Heart right ventricle (tissue), 16 donors: Measurements from ENCODE around the gene AFG1L. TPM values are rescaled to one million over a fixed set of nuclear protein-coding genes. Genes with fewer than 3 reads are reported as not detected.

Experiments used
- ATAC-seq, 8 donors: fragments of 200-7000 bp; cut with Tn5 transposase; one replicate each; pipeline ENCODE4 v1.9.1; 2020; ENCODE audit warnings: mild to moderate bottlenecking in 8 of 8, moderate library complexity in 8 of 8, moderate number of reproducible peaks in 1 of 8
- DNase-seq, 2 donors: peaks; one replicate each; pipeline ENCODE4 v3.0.0-alpha.2; 2020
- H3K27ac ChIP-seq, 10 donors: fragments of 200-600 bp; sonication (generic) in 2 of 10; one replicate each; pipeline versions ENCODE4 v1.5.0 to v1.8.0; 2020 to 2022; ENCODE audit warnings: mild to moderate bottlenecking in 3 of 10
- H3K27me3 ChIP-seq, 7 donors: fragments of 200-600 bp; one replicate each; pipeline ENCODE4 v1.8.0; 2021 to 2022; ENCODE audit warnings: mild to moderate bottlenecking in 2 of 7
- H3K36me3 ChIP-seq, 9 donors: fragments of 200-600 bp; sonication (generic) in 1 of 9; one replicate each; pipeline versions ENCODE4 v1.5.0 to v1.8.0; 2020 to 2022; ENCODE audit warnings: mild to moderate bottlenecking in 2 of 9
- H3K4me1 ChIP-seq, 9 donors: fragments of 200-600 bp; sonication (generic) in 1 of 9; one replicate each; pipeline versions ENCODE4 v1.5.0 to v1.8.0; 2020 to 2022; ENCODE audit warnings: mild to moderate bottlenecking in 4 of 9
- H3K4me3 ChIP-seq, 10 donors: fragments of 200-600 bp; sonication (generic) in 2 of 10; one replicate each; pipeline versions ENCODE4 v1.5.0 to v1.8.0; 2020 to 2022; ENCODE audit warnings: mild to moderate bottlenecking in 7 of 10, moderate library complexity in 2 of 10
- H3K9me3 ChIP-seq, 11 donors: fragments of 200-600 bp in 10 of 11; sonication (generic) in 2 of 11; one replicate each; pipeline versions ENCODE4 v1.5.0 to v1.8.0; 2013 to 2022; ENCODE audit warnings: mild to moderate bottlenecking in 2 of 11, control low read depth in 1 of 11, moderate library complexity in 1 of 11
- WGBS, 2 donors: extraction: QIAGEN DNeasy Blood & Tissue Kit; methylation state at CpG; one replicate each; pipeline ENCODE4 v1.1.7; 2013; ENCODE audit warnings: inconsistent platforms in 1 of 2; 5-methylcytosine and 5-hydroxymethylcytosine counted together
- intact Hi-C, 10 donors: fragments of 100-400 bp; cut with DNase I; formaldehyde crosslinking; loops; one replicate each; pipeline versions ENCODE4 v1.11.1 to v1.14.2; 2022
- polyA plus RNA-seq, 2 donors: library from polyadenylated mRNA; stranded (reverse); fragments of 200-250 nt; gene quantifications; one replicate each; pipeline ENCODE4 v1.2.3, GENCODE V29; 2013
- total RNA-seq, 10 donors: library from RNA; stranded (reverse); fragmentation: NEBNext Ultra II Directional in 3 of 10; extraction: Animal tissue kit (Norgen Biotek cat#: 25700) in 3 of 10; gene quantifications; one replicate each; pipeline versions ENCODE4 v1.2.1 to v1.2.4, GENCODE V29; 2021 to 2023
- TF ChIP-seq, protein P1 (sequence below), 9 donors: fragments of 200-600 bp; sonication (generic) in 2 of 9; IDR thresholded peaks; one replicate each; pipeline versions ENCODE4 v1.5.0 to v1.8.0; 2021 to 2022; ENCODE audit warnings: antibody characterized with exemption in 9 of 9, mild to moderate bottlenecking in 5 of 9, moderate library complexity in 1 of 9
- donor health status: Arrhythmogenic right ventricular cardiomyopathy.
- donor health status: ischemic (EF 13 %, LVEDD 7.1; RV severe dilation, severe dysfunction).
- donor health status: healthy with polysubstance abuse.
- donor health status: DM: no; HTN: yes; CAD: no.
- donor health status: DM: no; HTN: no; CAD: no.
- donor health status: ischemic (EF 25% LVEDD 6.9; RV normal size, moderate dysfunction).
- donor health status: ischemic (EF 25% LVEDD 5.7; RV mildly dilated, moderate dysfunction).
- donor health status: healthy.
- donor health status: DM: yes; HTN: yes; CAD: no.
- donor health status: Ischemic cardiomyopathy.
- donor health status: ischemic (EF 35%, LVEDD 5.7; RV mildly dilated, moderate dysfunction).
- donor health status: nonischemic (EF 11% LVEDD 7.7; RV severe dilation, severe dysfunction).
- donor health status: DM: yes; HTN: yes; CAD: no.
- donor health status: PGD.
- donor health status: ischemic (EF 29% LVEDD 5.4; RV normal size, mild dysfunction).
- donor health status: nonischemic (EF 23%, LVEDD 6.1; RV moderate dilation, normal function).

The AFG1L gene
- total and polyA plus RNA-seq, 12 donors: 1.9 to 18.8 (median 12.8) TPM

DNA sequence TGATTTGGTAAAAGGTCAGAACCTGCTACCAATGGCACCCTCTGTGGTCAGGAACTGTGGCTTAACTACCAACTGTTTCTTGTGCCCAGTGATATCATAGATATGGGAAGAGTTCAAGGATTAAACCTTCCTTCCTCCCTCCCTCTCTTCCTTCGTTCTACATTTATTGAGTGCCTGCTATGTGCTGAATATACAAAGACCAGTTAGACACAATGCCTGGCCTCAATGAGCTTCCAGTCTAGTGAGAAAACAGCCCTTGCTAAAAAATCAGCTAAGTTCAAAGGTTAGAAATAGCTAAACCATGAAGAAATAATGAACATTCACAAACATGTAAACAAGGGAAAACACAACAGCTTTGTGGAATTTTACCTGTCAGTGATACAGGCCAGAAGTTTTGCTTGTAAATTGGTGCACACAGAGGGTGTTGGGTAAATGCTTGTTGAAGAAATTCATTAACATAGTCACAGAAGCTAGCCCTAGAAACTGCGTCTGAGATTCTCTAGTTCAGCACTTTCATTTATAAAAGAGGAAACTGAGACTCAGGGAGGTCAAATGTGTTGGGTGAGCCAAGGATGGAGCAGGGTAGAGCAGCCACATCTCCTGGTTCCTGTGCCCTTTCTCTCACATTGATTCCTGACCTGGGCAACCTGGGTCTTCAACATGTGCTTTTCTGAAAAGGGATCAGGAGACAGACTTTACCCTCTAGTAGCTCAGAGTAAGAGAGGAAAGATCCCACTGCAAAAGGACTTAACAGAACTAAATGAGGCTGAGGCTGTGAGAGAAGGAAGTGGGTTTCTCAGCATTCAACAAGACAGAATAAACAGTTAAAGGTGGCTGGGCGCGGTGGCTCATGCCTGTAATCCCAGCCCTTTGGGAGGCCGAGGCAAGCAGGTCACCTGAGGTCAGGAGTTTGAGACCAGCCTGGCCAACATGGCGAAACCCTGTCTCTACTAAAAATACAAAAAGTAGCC lies 251.5 kb downstream of the AFG1L start:
- TF ChIP-seq, protein P1, sequence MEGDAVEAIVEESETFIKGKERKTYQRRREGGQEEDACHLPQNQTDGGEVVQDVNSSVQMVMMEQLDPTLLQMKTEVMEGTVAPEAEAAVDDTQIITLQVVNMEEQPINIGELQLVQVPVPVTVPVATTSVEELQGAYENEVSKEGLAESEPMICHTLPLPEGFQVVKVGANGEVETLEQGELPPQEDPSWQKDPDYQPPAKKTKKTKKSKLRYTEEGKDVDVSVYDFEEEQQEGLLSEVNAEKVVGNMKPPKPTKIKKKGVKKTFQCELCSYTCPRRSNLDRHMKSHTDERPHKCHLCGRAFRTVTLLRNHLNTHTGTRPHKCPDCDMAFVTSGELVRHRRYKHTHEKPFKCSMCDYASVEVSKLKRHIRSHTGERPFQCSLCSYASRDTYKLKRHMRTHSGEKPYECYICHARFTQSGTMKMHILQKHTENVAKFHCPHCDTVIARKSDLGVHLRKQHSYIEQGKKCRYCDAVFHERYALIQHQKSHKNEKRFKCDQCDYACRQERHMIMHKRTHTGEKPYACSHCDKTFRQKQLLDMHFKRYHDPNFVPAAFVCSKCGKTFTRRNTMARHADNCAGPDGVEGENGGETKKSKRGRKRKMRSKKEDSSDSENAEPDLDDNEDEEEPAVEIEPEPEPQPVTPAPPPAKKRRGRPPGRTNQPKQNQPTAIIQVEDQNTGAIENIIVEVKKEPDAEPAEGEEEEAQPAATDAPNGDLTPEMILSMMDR (IDR thresholded peaks at IDR 0.05): no peak
- intact Hi-C loops: loop anchor here in 2 of 10 donors (10.0 kb wide), 2 partner anchors 528 to 848 kb away; no protein-coding TSS in a partner anchor
- Histone ChIP-seq H3K4me3 (no peak overlapping the region), H3K27ac (peak overlapping the region in 1 of 10 donors; percentile 32), H3K9me3 (no peaks in the 10 kb centered on the region), H3K27me3 (no peaks in the 10 kb centered on the region), H3K4me1 (peaks cover 0 to 13% (median 0%) of the 10 kb centered on the region in 9 donors), H3K36me3 (no peaks in the 10 kb centered on the region)
- DNase-seq (no peak), ATAC-seq (no peak)
- 83 to 89% methylated on average over 6 of the region's 6 CpGs for WGBS, 2 donors

DNA sequence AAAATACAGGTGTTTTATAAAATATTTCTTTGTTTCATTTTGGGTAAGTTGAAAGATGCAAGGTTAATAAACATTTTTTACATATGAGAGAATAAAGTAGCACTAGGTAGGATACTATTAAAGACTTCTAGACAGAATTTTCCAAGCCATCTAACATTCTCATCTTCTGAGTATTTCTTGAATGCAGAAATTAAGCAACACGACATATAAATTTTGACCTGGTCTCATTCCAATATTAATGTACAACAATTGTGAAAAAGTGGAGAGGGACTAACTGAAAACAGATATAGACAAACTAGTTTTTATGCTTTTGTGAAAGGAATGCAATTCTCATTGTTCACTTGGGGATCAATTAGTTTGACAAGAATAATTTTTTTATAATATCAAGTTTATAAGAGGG lies 254.4 kb downstream of the AFG1L start:
- TF ChIP-seq, protein P1 (IDR thresholded peaks at IDR 0.05): no peak
- Histone ChIP-seq H3K36me3 (no peaks in the 10 kb centered on the region), H3K27me3 (no peaks in the 10 kb centered on the region), H3K4me1 (peaks cover 0 to 5% (median 0%) of the 10 kb centered on the region in 9 donors), H3K9me3 (no peaks in the 10 kb centered on the region), H3K27ac (peak overlapping the region in 2 of 10 donors; percentile 12 to 38), H3K4me3 (no peak overlapping the region)
- intact Hi-C loops: loop anchor here in 2 of 10 donors (10.0 kb wide), 2 partner anchors 526 to 846 kb away; no protein-coding TSS in a partner anchor
- ATAC-seq: no peak
- no peak for DNase-seq
- WGBS, 2 donors: 80 to 88% methylated on average over 1 of the region's 1 CpG

DNA sequence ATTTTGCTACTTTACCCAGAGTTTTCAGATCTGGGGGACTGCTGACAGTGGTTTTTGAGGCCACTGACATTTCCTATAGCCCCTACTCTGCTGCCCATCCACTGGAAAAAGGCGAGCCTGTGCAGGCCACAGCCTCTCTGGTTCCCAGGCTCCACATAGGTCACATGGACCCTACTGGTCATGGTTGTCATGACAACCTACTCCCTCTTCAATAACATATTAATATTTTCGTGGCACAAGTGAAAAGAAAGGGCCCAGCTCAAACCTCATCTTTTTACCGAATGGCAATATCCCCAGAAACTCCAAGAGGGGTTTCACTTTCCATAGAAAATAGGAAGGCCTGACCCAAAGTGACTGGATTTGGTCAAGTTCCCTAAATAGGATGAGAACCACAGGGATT lies 254.9 kb downstream of the AFG1L start:
- 76 to 87% methylated on average over 3 of the region's 3 CpGs for WGBS, 2 donors
- TF ChIP-seq, protein P1 (IDR thresholded peaks at IDR 0.05): no peak
- intact Hi-C loops: loop anchor here in 3 of 10 donors (10.0 kb wide), 3 partner anchors 525 to 845 kb away; partner anchors contain the start of gene CD164 (in 1 of the 3)
- DNase-seq: no peak
- no peak overlapping the region for H3K4me3 ChIP-seq
- no peaks in the 10 kb centered on the region for H3K9me3 ChIP-seq
- H3K4me1 ChIP-seq: peaks cover 0 to 6% (median 0%) of the 10 kb centered on the region in 9 donors
- peak overlapping the region in 2 of 10 donors; percentile 12 to 38 for H3K27ac ChIP-seq
- no peaks in the 10 kb centered on the region for H3K27me3 ChIP-seq
- no peaks in the 10 kb centered on the region for H3K36me3 ChIP-seq
- ATAC-seq: peak in 1 of 8 donors; percentile 28

DNA sequence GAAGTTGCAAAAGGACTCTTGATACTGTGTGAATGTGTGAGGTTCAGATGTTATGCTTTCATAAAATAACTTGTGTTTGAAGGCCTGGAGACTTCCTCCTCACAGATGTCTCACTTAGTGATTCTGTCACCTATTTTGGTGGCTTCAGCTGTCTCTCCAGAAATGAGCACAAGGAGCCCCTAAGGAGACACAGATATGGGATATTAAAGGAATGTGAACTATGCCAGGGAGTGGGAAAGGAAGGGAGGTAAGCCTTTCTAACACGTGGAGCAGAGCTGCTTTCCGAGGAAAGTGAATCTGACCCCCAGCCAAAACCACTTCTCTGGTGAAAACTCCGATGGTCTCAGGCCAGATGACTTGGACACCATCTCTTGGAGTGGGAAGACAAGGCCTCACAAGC lies 255.4 kb downstream of the AFG1L start:
- Histone ChIP-seq H3K4me3 (no peak overlapping the region), H3K9me3 (no peaks in the 10 kb centered on the region), H3K36me3 (no peaks in the 10 kb centered on the region), H3K4me1 (peaks cover 0 to 11% (median 0%) of the 10 kb centered on the region in 9 donors), H3K27ac (peak overlapping the region in 1 of 10 donors; percentile 38), H3K27me3 (no peaks in the 10 kb centered on the region)
- intact Hi-C loops: loop anchor here in 1 of 10 donors (10.0 kb wide), 1 partner anchor 835 kb away; the partner anchor contains the start of gene CD164
- 49 to 56% methylated on average over 3 of the region's 3 CpGs for WGBS, 2 donors
- ATAC-seq (no peak), DNase-seq (no peak)
- TF ChIP-seq, protein P1 (IDR thresholded peaks at IDR 0.05): no peak
